PFSK-1 (cell line): ENCODE measurements around the gene GRK4.

Source experiments
- POLR2AphosphoS5 ChIP-seq: IDR thresholded peaks from 2 replicates; pipeline ENCODE4 v1.6.1; 2012; ENCODE audit warnings: low read depth, mild to moderate bottlenecking, control low read depth, low read length, moderate library complexity
- TAF1 ChIP-seq: IDR thresholded peaks from 2 replicates; pipeline ENCODE4 v1.6.1; 2012; ENCODE audit warnings: low read length, control low read depth, borderline replicate concordance; ENCODE audit not compliant: insufficient read depth
- TF ChIP-seq, protein P1 (sequence below), 2 experiments: IDR thresholded peaks; 2 replicates each; pipeline versions ENCODE4 v1.6.1 to v1.8.0; 2011 to 2012; ENCODE audit warnings: low read depth in 2 of 2, low read length in 2 of 2, control low read depth in 1 of 2, inconsistent platforms in 1 of 2, mild to moderate bottlenecking in 1 of 2, moderate library complexity in 1 of 2; ENCODE audit not compliant: insufficient read depth in 1 of 2

DNA sequence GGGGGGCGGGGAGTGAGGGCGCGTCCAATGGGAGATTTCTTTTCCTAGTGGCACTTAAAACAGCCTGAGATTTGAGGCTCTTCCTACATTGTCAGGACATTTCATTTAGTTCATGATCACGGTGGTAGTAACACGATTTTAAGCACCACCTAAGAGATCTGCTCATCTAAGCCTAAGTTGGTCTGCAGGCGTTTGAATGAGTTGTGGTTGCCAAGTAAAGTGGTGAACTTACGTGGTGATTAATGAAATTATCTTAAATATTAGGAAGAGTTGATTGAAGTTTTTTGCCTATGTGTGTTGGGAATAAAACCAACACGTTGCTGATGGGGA, 112.2 kb downstream of the GRK4 start:
- TF ChIP-seq POLR2AphosphoS5 (no peak), TAF1 (no peak)
- TF ChIP-seq, protein P1, sequence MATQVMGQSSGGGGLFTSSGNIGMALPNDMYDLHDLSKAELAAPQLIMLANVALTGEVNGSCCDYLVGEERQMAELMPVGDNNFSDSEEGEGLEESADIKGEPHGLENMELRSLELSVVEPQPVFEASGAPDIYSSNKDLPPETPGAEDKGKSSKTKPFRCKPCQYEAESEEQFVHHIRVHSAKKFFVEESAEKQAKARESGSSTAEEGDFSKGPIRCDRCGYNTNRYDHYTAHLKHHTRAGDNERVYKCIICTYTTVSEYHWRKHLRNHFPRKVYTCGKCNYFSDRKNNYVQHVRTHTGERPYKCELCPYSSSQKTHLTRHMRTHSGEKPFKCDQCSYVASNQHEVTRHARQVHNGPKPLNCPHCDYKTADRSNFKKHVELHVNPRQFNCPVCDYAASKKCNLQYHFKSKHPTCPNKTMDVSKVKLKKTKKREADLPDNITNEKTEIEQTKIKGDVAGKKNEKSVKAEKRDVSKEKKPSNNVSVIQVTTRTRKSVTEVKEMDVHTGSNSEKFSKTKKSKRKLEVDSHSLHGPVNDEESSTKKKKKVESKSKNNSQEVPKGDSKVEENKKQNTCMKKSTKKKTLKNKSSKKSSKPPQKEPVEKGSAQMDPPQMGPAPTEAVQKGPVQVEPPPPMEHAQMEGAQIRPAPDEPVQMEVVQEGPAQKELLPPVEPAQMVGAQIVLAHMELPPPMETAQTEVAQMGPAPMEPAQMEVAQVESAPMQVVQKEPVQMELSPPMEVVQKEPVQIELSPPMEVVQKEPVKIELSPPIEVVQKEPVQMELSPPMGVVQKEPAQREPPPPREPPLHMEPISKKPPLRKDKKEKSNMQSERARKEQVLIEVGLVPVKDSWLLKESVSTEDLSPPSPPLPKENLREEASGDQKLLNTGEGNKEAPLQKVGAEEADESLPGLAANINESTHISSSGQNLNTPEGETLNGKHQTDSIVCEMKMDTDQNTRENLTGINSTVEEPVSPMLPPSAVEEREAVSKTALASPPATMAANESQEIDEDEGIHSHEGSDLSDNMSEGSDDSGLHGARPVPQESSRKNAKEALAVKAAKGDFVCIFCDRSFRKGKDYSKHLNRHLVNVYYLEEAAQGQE (IDR thresholded peaks at IDR 0.05; ENCODE audit: insufficient read depth in 1 of 2, low read depth in 2 of 2, low read length in 2 of 2), result no peak
